HG03280 (cell line): Measurements from ENCODE around the gene OR4D2.

Experiments
- ATAC-seq: cut with Tn5 transposase; IDR thresholded peaks from one replicate; pipeline ENCODE4 v1.9.1; 2021; ENCODE audit warnings: mild to moderate bottlenecking, moderate library complexity; ENCODE audit not compliant: unreplicated experiment

OR4D2 gene

DNA sequence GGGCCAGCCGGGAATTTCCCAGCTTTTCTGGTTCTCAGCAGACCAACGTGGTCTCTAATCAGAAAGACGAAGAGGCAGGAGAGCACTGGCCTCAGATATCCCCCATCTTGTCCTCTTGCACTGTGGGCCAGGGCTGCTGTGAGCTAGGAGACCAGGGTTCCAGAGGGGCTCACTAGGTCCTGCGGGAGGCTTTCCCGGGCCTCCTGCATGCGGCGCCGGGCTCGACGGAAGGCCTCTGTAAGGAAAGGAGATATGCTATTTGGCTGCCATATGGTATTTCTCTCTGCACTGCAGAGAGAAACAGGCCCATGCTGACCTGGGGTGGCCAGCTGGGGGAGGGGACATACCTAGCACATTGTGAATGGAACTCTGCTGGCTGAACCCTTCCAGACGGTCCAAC is 39.2 kb downstream of the OR4D2 start:
- no peak for ATAC-seq

DNA sequence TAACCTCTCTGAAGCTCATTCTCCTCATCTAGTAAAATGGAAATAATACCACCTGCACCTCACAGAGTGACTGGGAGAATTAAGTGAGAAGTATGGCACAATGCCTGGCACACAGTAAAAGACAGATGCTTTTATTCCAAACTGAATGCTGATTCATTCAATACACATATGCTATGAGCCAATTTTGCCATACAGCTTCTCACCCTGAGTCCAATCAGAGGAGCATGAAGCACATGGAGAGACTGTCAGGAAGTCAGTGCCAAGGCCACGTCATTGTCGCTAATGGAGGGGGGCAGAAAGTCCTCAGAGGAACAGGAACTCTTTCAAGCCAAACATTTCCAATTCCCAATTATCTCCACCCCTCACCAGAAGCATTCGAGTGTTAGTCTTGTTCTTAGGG is 40.7 kb downstream of the OR4D2 start:
- ATAC-seq = no peak

DNA sequence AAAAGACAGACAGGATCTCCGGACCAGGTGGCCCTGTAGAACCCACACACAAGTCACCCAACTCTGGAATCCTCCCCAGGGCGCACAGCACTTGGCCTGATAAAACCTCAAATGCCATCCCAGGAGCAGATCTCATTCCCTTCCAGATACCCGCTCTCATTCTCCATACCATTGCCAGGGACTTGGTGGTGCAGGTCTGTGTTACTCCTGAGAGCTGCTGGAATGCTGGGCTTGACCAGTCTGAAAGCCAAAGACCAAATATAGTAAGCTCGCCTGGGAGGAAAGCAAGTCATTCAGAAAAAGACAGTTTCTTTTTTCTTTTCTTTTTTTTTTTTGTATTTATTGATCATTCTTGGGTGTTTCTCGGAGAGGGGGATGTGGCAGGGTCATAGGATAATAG is 41.6 kb downstream of the OR4D2 start:
- no peak for ATAC-seq

DNA sequence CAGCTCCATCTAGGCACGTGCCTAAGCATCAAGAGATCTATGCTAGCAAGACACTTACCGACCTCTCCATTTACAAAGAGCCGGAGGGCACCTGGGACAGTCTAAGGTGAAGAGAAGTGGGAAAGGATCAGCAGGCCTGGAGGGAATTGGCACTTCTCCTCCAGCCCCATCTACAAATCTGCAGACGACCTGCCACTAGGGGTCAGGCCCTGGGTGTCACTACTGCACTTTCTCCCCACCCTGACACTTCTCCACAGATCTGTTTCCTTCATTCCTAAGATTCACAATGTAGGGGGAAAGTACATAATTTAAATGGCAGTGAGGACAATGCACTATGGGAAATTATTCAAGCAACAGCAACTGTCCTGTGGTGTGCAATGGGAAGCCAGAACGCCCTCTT is 44.1 kb downstream of the OR4D2 start:
- ATAC-seq = no peak

DNA sequence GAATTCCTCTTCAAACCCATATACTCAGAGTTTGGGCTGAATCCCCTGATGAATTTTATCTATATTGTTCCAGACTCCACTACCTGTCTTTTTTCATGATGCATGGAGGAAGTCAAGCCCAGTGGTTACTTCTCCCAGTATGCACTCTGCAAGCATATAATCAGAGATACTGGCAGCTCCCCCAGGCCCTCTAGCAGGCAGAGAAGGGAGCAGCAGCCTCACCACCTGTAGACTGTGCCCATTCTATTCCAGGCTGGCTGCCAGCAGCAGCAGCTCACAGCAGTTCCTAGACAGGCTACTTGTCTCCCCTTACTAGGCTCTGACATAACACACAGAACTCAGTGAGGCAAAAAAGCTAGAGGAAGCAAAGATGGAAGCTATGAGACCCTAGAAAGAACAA is 48.9 kb downstream of the OR4D2 start:
- no peak for ATAC-seq

DNA sequence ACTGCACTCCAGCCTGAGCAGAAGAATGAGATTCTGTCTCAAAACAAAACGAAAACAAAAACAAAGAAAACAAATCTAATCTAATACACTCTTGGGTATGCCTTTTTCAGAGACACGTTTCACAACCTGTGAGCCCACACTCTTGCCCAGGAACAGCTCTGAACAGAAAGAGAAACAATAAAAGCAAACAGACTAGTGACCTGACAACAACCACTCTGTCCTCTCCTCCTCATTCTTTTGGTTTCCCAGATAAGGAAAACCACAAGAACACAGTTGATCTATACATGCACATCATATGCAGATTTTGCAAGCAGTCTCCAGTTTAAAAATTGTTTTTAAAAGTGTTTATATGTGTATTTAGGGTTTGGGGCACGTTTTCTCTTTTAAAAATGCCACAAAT is 51.0 kb downstream of the OR4D2 start:
- no peak for ATAC-seq

DNA sequence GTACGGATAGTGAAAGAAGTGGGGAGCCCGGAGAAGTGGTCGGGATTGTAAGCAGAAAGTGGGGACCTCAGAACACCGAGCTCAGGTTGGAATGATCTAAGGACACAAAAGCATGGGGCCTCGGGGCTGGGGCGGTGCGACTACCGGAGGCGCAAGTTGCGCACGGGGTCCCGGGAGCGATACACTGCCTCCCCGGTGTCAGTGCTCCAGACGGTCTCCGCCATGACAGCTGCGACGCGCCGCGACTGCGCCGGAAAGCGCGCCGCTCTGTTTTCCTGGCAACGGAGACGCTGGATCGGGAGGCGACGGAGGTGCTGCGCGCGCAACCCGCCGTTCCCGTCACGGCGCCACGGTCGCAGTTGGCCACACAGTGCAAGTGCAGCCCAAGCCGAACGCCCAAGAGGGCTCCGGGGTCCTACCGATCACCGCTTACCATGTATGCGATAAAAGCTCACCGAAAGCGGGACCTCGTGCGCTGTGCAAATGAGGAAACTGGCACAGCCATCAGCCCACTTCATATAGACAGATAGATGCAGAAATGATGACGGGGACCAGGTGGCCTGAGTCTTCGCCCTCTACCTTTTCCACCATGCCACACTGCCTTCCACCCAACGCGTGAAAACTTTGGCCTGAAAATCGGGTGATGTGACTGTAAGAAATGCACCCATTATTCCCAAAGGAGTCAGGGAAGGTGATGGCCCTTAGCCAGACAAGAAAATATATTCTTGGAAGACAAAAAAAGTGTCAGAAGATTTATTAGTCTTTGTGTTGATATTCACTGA is 52.4 kb downstream of the OR4D2 start, which contains the start of gene MKS1:
TSS of gene MKS1 (minus strand) at position 249 of the 782 bp plus-strand sequence. CDS start at position 224, 25 bp downstream.
- ATAC-seq = peak; percentile 94

DNA sequence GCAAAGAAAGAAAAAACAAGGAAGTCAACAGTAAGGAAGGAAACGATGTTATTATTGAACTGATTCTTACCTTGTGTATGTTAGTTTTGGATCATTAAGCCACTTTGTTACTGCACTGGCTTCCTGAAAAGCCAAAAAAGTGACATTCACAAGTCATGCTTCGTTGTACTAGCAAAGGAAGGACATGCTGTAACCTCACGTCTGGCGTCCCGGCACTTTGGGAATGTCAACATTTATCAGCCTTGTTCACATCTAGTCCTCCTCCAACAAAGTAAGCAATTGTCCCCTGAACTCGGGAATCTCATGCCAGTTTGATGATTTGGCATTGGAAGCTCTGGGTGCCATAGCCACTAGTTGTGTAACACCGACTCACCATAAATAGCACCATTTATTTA is 53.0 kb downstream of the OR4D2 start:
- ATAC-seq = no peak
